Activated naive CD8-positive, alpha-beta T cell treated with anti-CD3 and anti-CD28 coated beads for 36 hours (primary cell): Measurements from ENCODE around the gene GTF3C5. TPM values are rescaled to one million over a fixed set of nuclear protein-coding genes. Genes with fewer than 3 reads are reported as not detected.

Experiments
- DNase-seq: peaks from one replicate; pipeline ENCODE4 v3.0.0; 2021
- H3K27ac Mint-ChIP-seq: one replicate; pipeline ENCODE4 v1.8.0; 2022; ENCODE audit warnings: mild to moderate bottlenecking, moderate library complexity, mixed read lengths
- H3K27me3 Mint-ChIP-seq: one replicate; pipeline ENCODE4 v1.8.0; 2022; ENCODE audit warnings: mild to moderate bottlenecking, mixed read lengths
- H3K36me3 Mint-ChIP-seq: one replicate; pipeline ENCODE4 v1.8.0; 2021; ENCODE audit warnings: mild to moderate bottlenecking, mixed read lengths
- H3K4me1 Mint-ChIP-seq: one replicate; pipeline ENCODE4 v1.8.0; 2021; ENCODE audit warnings: mixed read lengths
- H3K4me3 Mint-ChIP-seq: one replicate; pipeline ENCODE4 v1.8.0; 2022; ENCODE audit warnings: mild to moderate bottlenecking, moderate library complexity, mixed read lengths
- H3K9me3 Mint-ChIP-seq: one replicate; pipeline ENCODE4 v1.8.0; 2022; ENCODE audit warnings: mixed read lengths
- total RNA-seq, 2 experiments: library from RNA; stranded (reverse); gene quantifications; one replicate each; pipeline ENCODE4 v1.2.3, GENCODE V29; 2021

Gene GTF3C5
- total RNA-seq, 2 experiments from 2014 or later: 85.4 to 90.2 TPM

DNA sequence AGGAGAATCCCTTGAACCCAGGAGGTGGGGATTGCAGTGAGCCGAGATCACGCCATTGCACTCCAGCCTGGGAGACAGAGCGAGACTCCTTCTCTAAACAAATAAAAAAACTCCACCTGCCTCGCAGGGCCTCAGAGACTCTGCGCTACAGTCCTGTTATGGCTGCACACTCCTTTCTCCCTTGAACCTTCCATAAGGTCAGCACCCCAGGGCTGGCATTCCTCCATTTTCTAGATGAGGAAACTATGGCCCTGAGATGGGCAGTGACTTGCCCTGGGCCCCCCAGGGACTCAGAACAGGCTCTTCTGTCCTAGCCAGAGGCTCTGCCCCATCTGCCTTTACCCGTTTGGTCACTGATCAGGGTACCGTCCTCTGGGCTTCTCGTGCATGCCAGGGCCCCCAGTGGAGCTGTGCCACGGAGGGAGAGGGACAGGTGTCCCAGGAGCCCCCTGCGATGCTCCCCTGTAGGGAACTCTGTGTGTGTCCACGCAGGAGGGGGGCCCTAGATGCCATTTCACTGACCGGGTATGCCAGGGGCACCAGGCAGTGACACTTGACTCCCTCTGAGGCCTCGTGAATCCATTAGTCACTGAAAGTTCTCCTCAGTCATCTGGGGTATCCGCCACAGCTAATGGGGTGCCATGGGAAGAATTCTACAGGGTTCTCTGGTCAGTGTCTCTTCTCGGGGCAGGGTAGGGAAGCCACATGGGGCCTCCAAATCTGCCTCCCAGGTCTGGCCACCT is 74.1 kb downstream of the GTF3C5 start:
- Mint-ChIP-seq H3K4me1 (no peaks in the 10 kb centered on the region), H3K4me3 (no peak overlapping the region), H3K36me3 (peaks cover 19% of the 10 kb centered on the region), H3K9me3 (no peaks in the 10 kb centered on the region), H3K27me3 (no peaks in the 10 kb centered on the region), H3K27ac (no peak overlapping the region)
- no peak for DNase-seq

DNA sequence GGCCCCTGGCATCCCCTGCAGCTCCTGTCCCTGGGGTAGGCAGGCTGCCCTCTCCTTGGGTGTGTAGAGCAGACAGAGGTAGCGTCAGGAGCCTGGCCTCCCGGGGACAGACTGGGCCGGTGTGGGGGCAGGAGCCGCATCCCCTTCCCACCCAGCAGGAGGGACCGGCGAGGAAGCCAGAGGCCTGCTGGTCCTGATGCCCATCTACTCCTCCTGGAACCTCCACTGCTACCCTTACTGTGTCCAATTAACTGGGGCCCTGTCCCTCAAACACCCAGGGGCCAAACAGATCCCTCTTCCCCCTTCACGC is 74.6 kb downstream of the GTF3C5 start:
- no peak for DNase-seq

GRCh38 chr9:133106511-133107244 is 75.9 kb downstream of the GTF3C5 start:
- Mint-ChIP-seq H3K27me3 (no peaks in the 10 kb centered on the region), H3K4me3 (no peak overlapping the region), H3K36me3 (peaks cover 11% of the 10 kb centered on the region), H3K4me1 (peaks cover 4% of the 10 kb centered on the region), H3K27ac (no peak overlapping the region), H3K9me3 (no peaks in the 10 kb centered on the region)
- no peak for DNase-seq

More for the DNA sequence above, 74.6 kb downstream of the GTF3C5 start:
- Mint-ChIP-seq H3K27ac (no peak overlapping the region), H3K4me3 (no peak overlapping the region), H3K4me1 (peaks cover 4% of the 10 kb centered on the region), H3K27me3 (no peaks in the 10 kb centered on the region), H3K9me3 (no peaks in the 10 kb centered on the region), H3K36me3 (peaks cover 17% of the 10 kb centered on the region)

- no peaks in the 10 kb centered on the region for H3K9me3 Mint-ChIP-seq
- DNase-seq: no peak
- H3K4me1 Mint-ChIP-seq: peaks cover 4% of the 10 kb centered on the region
- H3K36me3 Mint-ChIP-seq: peaks cover 11% of the 10 kb centered on the region
- no peaks in the 10 kb centered on the region for H3K27me3 Mint-ChIP-seq
- H3K4me3 Mint-ChIP-seq: no peak overlapping the region
- no peak overlapping the region for H3K27ac Mint-ChIP-seq
These were observed 76.5 kb downstream of the GTF3C5 start for GRCh38 chr9:133107245-133107722.

Other genes with a start within 250 kb of the GTF3C5 start
- gene AK8, start 152.7 kb upstream of the GTF3C5 start, total RNA-seq: under 1 TPM; 0.10 to 0.36 TPM
- gene SPACA9, start 152.1 kb upstream of the GTF3C5 start, total RNA-seq: 1 to 10 TPM; 1.9 to 2.7 TPM
- gene TSC1, start 86.4 kb upstream of the GTF3C5 start, total RNA-seq: 10 to 100 TPM; 23.6 to 28.5 TPM
- gene GFI1B, start 52.3 kb upstream of the GTF3C5 start, total RNA-seq: not detected
- 1 to 10 TPM; 2.3 to 2.8 TPM for gene CEL, start 31.0 kb downstream of the GTF3C5 start, total RNA-seq
- 10 to 100 TPM; 50.3 to 51.9 TPM for gene RALGDS, start 90.2 kb downstream of the GTF3C5 start, total RNA-seq
- 1 to 10 TPM; 1.6 to 2.9 TPM for gene GBGT1, start 132.9 kb downstream of the GTF3C5 start, total RNA-seq
- not detected for gene OBP2B, start 178.3 kb downstream of the GTF3C5 start, total RNA-seq
- not detected for gene ABO, start 244.2 kb downstream of the GTF3C5 start, total RNA-seq